Adrenal gland (tissue), 5 donors: ENCODE data around the gene MRC2.

Experiments used
- POLR2A ChIP-seq, 2 donors: fragments of 450-650 bp; IDR thresholded peaks; one replicate each; pipeline ENCODE4 v1.6.1; 2017; ENCODE audit warnings: antibody characterized with exemption in 2 of 2, mild to moderate bottlenecking in 2 of 2, moderate library complexity in 1 of 2
- TF ChIP-seq, protein P1 (sequence below), 6 experiments: fragments of 450-650 bp in 4 of 6; fragments of 200-600 bp in 2 of 6; sonication (generic) in 1 of 6; IDR thresholded peaks; 1 replicate in 5 of 6; 2 replicates in 1 of 6; pipeline versions ENCODE4 v1.5.1 to v1.8.0; 2016 to 2021; ENCODE audit warnings: antibody characterized with exemption in 6 of 6, mild to moderate bottlenecking in 2 of 6, moderate library complexity in 1 of 6
- donor health status: DM: no; HTN: no; CAD: no.

DNA sequence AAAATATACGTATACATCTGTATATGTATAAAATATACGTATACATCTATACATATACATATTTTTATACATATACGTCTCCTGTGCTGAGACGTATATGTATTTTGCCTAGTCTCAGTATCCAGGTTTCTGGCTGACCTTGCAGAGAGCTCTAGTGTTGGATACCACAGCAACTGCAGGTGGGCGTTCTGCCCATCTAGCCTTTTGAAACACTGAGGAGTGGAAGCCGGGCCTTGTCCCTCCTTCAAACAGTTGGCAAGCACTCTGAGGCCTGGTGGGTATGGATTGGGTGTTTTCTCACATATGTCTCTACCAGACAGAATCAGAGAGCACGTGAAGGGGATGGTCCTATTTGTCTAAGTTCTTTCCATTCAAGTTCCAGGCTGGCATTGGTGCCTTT lies 39.4 kb upstream of the MRC2 start:
- TF ChIP-seq, protein P1, sequence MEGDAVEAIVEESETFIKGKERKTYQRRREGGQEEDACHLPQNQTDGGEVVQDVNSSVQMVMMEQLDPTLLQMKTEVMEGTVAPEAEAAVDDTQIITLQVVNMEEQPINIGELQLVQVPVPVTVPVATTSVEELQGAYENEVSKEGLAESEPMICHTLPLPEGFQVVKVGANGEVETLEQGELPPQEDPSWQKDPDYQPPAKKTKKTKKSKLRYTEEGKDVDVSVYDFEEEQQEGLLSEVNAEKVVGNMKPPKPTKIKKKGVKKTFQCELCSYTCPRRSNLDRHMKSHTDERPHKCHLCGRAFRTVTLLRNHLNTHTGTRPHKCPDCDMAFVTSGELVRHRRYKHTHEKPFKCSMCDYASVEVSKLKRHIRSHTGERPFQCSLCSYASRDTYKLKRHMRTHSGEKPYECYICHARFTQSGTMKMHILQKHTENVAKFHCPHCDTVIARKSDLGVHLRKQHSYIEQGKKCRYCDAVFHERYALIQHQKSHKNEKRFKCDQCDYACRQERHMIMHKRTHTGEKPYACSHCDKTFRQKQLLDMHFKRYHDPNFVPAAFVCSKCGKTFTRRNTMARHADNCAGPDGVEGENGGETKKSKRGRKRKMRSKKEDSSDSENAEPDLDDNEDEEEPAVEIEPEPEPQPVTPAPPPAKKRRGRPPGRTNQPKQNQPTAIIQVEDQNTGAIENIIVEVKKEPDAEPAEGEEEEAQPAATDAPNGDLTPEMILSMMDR (IDR thresholded peaks at IDR 0.05), result no peak
- TF ChIP-seq POLR2A (IDR thresholded peaks at IDR 0.05), result no peak
